Adrenal gland (tissue), 5 donors: ENCODE data around the gene RALGPS1.

Source experiments
- POLR2A ChIP-seq, 2 donors: fragments of 450-650 bp; IDR thresholded peaks; one replicate each; pipeline ENCODE4 v1.6.1; 2017; ENCODE audit warnings: antibody characterized with exemption in 2 of 2, mild to moderate bottlenecking in 2 of 2, moderate library complexity in 1 of 2
- TF ChIP-seq, protein P1 (sequence below), 6 experiments: fragments of 450-650 bp in 4 of 6; fragments of 200-600 bp in 2 of 6; sonication (generic) in 1 of 6; IDR thresholded peaks; 1 replicate in 5 of 6; 2 replicates in 1 of 6; pipeline versions ENCODE4 v1.5.1 to v1.8.0; 2016 to 2021; ENCODE audit warnings: antibody characterized with exemption in 6 of 6, mild to moderate bottlenecking in 2 of 6, moderate library complexity in 1 of 6
- donor health status: DM: no; HTN: no; CAD: no.

DNA sequence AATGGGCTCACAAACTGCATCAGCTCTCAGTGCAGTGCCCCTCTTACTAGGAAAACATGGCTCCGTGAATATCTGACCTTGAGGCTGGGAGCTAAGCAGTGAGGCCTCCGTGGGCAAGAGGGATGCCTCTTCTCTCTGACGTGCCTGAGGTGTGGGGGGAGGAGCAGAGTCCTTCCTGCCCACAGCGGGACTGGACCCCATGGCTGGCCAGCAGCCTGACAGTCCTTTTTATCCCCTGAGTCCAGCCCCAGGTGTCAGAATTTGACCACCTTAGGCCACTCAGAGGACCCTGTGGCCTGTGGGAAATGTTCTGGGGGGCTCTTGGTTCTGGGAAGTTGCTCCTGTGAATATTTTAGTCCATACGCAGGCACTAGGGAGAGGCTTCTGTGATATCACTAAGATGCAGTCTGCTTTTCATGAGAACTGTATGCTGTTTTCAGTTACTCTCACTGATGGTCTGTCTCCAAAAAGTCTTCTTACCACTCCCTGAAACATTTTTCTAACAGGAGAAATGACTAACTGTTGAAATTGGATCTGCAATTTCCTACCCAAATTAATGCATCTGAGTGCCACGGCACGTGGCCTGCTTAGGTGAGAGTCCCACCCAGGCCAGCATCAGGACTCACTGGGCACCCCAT lies 184.5 kb downstream of the RALGPS1 start:
- TF ChIP-seq, protein P1, sequence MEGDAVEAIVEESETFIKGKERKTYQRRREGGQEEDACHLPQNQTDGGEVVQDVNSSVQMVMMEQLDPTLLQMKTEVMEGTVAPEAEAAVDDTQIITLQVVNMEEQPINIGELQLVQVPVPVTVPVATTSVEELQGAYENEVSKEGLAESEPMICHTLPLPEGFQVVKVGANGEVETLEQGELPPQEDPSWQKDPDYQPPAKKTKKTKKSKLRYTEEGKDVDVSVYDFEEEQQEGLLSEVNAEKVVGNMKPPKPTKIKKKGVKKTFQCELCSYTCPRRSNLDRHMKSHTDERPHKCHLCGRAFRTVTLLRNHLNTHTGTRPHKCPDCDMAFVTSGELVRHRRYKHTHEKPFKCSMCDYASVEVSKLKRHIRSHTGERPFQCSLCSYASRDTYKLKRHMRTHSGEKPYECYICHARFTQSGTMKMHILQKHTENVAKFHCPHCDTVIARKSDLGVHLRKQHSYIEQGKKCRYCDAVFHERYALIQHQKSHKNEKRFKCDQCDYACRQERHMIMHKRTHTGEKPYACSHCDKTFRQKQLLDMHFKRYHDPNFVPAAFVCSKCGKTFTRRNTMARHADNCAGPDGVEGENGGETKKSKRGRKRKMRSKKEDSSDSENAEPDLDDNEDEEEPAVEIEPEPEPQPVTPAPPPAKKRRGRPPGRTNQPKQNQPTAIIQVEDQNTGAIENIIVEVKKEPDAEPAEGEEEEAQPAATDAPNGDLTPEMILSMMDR (IDR thresholded peaks at IDR 0.05), result no peak
- no peak for TF ChIP-seq POLR2A (IDR thresholded peaks at IDR 0.05)
